GM19239 (cell line): Measurements from ENCODE around the gene PRIM2.
"Not testable (repeated sequence)": the region's sequence is repeated elsewhere in the genome, so short reads cannot be mapped to it uniquely, and the experiment has no call there.

ENCODE experiments used
- DNase-seq: peaks from one replicate; pipeline ENCODE4 v3.0.0; 2011; ENCODE audit warnings: low spot score; ENCODE audit not compliant: insufficient read length
- FAIRE-seq: peaks from 2 replicates; lab custom pipeline; 2011; peaks lifted over from hg19 to GRCh38; lab: Jason Lieb, UNC

PRIM2 gene

DNA sequence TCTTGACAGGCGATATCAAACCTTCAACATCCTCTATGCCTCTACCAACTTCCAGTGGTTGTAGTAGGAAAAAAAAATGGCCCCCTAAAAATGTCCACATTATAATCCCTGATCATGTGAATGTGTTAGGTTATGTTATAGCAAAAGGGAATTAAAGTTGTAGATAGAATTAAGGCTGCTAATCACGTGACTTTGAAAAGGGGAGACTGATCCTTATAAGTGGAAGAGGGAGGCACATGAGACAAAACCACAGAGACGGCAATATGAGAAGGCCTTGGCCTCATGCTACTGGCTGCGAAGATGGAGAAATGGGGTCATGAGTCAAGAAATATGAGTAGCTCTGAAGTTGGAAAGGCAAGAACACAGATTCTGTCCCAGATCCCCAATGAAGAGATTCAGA lies 358.0 kb downstream of the PRIM2 start:
- not testable (repeated sequence) for FAIRE-seq, DNase-seq

- DNase-seq, FAIRE-seq: not testable (repeated sequence)
Measured at GRCh38 chr6:57696382-57696781, 379.0 kb downstream of the PRIM2 start.
